ENCODE results near the gene ULK4.

DNA sequence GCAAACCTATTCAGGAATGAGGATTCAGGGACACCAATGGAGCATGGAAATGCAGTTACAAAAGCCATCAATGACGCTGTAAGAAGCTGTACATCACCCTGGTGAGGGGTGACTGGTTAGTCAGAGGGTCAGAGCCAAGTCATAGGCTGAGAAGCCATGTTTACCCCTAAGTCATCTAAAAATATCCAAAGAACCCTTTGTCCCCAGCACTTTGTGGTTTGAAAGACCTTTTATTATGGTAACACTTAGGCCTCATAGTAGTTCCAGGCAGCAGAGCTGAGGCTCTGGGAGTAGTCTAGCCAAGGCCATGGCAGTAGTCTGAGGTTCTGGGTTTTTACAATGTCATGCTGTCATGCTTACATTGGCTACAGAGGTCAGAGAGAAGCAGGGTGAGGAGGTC is 631.4 kb downstream of the ULK4 start:
- TF ChIP-seq, protein P1, sequence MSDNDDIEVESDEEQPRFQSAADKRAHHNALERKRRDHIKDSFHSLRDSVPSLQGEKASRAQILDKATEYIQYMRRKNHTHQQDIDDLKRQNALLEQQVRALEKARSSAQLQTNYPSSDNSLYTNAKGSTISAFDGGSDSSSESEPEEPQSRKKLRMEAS (IDR thresholded peaks at IDR 0.05; ENCODE audit: low read depth): no peak
- TF ChIP-seq, protein P2, sequence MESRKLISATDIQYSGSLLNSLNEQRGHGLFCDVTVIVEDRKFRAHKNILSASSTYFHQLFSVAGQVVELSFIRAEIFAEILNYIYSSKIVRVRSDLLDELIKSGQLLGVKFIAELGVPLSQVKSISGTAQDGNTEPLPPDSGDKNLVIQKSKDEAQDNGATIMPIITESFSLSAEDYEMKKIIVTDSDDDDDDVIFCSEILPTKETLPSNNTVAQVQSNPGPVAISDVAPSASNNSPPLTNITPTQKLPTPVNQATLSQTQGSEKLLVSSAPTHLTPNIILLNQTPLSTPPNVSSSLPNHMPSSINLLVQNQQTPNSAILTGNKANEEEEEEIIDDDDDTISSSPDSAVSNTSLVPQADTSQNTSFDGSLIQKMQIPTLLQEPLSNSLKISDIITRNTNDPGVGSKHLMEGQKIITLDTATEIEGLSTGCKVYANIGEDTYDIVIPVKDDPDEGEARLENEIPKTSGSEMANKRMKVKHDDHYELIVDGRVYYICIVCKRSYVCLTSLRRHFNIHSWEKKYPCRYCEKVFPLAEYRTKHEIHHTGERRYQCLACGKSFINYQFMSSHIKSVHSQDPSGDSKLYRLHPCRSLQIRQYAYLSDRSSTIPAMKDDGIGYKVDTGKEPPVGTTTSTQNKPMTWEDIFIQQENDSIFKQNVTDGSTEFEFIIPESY (IDR thresholded peaks at IDR 0.05; ENCODE audit: borderline replicate concordance, low read depth): no peak
- TF ChIP-seq, protein P3, sequence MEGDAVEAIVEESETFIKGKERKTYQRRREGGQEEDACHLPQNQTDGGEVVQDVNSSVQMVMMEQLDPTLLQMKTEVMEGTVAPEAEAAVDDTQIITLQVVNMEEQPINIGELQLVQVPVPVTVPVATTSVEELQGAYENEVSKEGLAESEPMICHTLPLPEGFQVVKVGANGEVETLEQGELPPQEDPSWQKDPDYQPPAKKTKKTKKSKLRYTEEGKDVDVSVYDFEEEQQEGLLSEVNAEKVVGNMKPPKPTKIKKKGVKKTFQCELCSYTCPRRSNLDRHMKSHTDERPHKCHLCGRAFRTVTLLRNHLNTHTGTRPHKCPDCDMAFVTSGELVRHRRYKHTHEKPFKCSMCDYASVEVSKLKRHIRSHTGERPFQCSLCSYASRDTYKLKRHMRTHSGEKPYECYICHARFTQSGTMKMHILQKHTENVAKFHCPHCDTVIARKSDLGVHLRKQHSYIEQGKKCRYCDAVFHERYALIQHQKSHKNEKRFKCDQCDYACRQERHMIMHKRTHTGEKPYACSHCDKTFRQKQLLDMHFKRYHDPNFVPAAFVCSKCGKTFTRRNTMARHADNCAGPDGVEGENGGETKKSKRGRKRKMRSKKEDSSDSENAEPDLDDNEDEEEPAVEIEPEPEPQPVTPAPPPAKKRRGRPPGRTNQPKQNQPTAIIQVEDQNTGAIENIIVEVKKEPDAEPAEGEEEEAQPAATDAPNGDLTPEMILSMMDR (IDR thresholded peaks at IDR 0.05): no peak
- TF ChIP-seq GABPA (IDR thresholded peaks at IDR 0.05; ENCODE audit: low read depth) (no peak), RFX5 (IDR thresholded peaks at IDR 0.05; ENCODE audit: low read length) (no peak)
- TF ChIP-seq, protein P4, sequence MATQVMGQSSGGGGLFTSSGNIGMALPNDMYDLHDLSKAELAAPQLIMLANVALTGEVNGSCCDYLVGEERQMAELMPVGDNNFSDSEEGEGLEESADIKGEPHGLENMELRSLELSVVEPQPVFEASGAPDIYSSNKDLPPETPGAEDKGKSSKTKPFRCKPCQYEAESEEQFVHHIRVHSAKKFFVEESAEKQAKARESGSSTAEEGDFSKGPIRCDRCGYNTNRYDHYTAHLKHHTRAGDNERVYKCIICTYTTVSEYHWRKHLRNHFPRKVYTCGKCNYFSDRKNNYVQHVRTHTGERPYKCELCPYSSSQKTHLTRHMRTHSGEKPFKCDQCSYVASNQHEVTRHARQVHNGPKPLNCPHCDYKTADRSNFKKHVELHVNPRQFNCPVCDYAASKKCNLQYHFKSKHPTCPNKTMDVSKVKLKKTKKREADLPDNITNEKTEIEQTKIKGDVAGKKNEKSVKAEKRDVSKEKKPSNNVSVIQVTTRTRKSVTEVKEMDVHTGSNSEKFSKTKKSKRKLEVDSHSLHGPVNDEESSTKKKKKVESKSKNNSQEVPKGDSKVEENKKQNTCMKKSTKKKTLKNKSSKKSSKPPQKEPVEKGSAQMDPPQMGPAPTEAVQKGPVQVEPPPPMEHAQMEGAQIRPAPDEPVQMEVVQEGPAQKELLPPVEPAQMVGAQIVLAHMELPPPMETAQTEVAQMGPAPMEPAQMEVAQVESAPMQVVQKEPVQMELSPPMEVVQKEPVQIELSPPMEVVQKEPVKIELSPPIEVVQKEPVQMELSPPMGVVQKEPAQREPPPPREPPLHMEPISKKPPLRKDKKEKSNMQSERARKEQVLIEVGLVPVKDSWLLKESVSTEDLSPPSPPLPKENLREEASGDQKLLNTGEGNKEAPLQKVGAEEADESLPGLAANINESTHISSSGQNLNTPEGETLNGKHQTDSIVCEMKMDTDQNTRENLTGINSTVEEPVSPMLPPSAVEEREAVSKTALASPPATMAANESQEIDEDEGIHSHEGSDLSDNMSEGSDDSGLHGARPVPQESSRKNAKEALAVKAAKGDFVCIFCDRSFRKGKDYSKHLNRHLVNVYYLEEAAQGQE (IDR thresholded peaks at IDR 0.05; ENCODE audit: low read depth, low read length): no peak
